Liver (tissue), 9 donors: ENCODE data around the gene TIRAP. TPM values are rescaled to one million over a fixed set of nuclear protein-coding genes. Genes with fewer than 3 reads are reported as not detected.

Experiments used
- DNase-seq: peaks from one replicate; pipeline ENCODE4 v3.0.0-alpha.2; 2017; ENCODE audit warnings: low spot score
- H3K27ac ChIP-seq, 2 donors: one replicate each; pipeline ENCODE4 v1.7.0; 2013; ENCODE audit warnings: inconsistent platforms in 2 of 2, low read length in 2 of 2, control low read depth in 1 of 2, low read depth in 1 of 2, mild to moderate bottlenecking in 1 of 2
- H3K27me3 ChIP-seq, 4 donors: one replicate each; pipeline versions ENCODE4 v1.6.1 to v1.7.0; 2013; ENCODE audit warnings: low read length in 3 of 4, inconsistent platforms in 1 of 4, mild to moderate bottlenecking in 1 of 4, moderate library complexity in 1 of 4; ENCODE audit not compliant: control insufficient read depth in 4 of 4, insufficient read depth in 4 of 4
- H3K36me3 ChIP-seq, 4 donors: one replicate each; pipeline versions ENCODE4 v1.6.1 to v1.7.0; 2013; ENCODE audit warnings: low read length in 3 of 4, mild to moderate bottlenecking in 3 of 4, low read depth in 1 of 4, moderate library complexity in 1 of 4; ENCODE audit not compliant: control insufficient read depth in 4 of 4, insufficient read depth in 3 of 4
- H3K4me1 ChIP-seq, 4 donors: one replicate each; pipeline versions ENCODE4 v1.6.1 to v1.7.0; 2013; ENCODE audit warnings: low read length in 3 of 4, mild to moderate bottlenecking in 3 of 4, moderate library complexity in 1 of 4; ENCODE audit not compliant: control insufficient read depth in 4 of 4, insufficient read depth in 4 of 4
- H3K4me3 ChIP-seq, 3 donors: one replicate each; pipeline versions ENCODE4 v1.6.1 to v1.7.0; 2013; ENCODE audit warnings: low read length in 3 of 3, control low read depth in 1 of 3, low read depth in 1 of 3, mild to moderate bottlenecking in 1 of 3
- H3K9ac ChIP-seq, 2 donors: one replicate each; pipeline ENCODE4 v1.7.0; 2013; ENCODE audit warnings: low read length in 2 of 2, mild to moderate bottlenecking in 2 of 2, moderate library complexity in 2 of 2, control low read depth in 1 of 2, low read depth in 1 of 2
- H3K9me3 ChIP-seq, 4 donors: one replicate each; pipeline versions ENCODE4 v1.6.1 to v1.7.0; 2013; ENCODE audit warnings: low read length in 3 of 4; ENCODE audit not compliant: control insufficient read depth in 4 of 4
- ATF3 ChIP-seq: IDR thresholded peaks from 2 replicates; pipeline ENCODE4 v1.6.1; 2016; ENCODE audit warnings: antibody characterized with exemption
- EGR1 ChIP-seq, 2 donors: IDR thresholded peaks; 2 replicates each; pipeline ENCODE4 v1.6.1; 2016 to 2018; ENCODE audit warnings: antibody characterized with exemption in 2 of 2, low read depth in 2 of 2
- FOXA1 ChIP-seq: IDR thresholded peaks from 2 replicates; pipeline ENCODE4 v1.6.1; 2016; ENCODE audit warnings: antibody characterized with exemption
- FOXA2 ChIP-seq: IDR thresholded peaks from 2 replicates; pipeline ENCODE4 v1.6.1; 2016; ENCODE audit warnings: antibody characterized with exemption
- GABPA ChIP-seq, 2 donors: IDR thresholded peaks in 1 of 2; conservative IDR thresholded peaks in 1 of 2; 2 replicates each; pipeline ENCODE4 v1.6.1; 2016; ENCODE audit warnings: antibody characterized with exemption in 2 of 2, mild to moderate bottlenecking in 1 of 2, moderate library complexity in 1 of 2
- HNF4A ChIP-seq, 2 donors: conservative IDR thresholded peaks; 2 replicates each; pipeline ENCODE4 v1.6.1; 2016; ENCODE audit warnings: antibody characterized with exemption in 2 of 2, mild to moderate bottlenecking in 2 of 2
- HNF4G ChIP-seq: IDR thresholded peaks from 2 replicates; pipeline ENCODE4 v1.6.1; 2016; ENCODE audit warnings: antibody characterized with exemption
- JUND ChIP-seq, 2 donors: IDR thresholded peaks; 2 replicates each; pipeline ENCODE4 v1.6.1; 2016; ENCODE audit warnings: antibody characterized with exemption in 2 of 2
- MAX ChIP-seq: IDR thresholded peaks from 2 replicates; pipeline ENCODE4 v1.6.1; 2016; ENCODE audit warnings: antibody characterized with exemption
- NR2F2 ChIP-seq: IDR thresholded peaks from 2 replicates; pipeline ENCODE4 v1.6.1; 2016; ENCODE audit warnings: antibody characterized with exemption
- RAD21 ChIP-seq, 2 donors: IDR thresholded peaks; 2 replicates each; pipeline ENCODE4 v1.6.1; 2016; ENCODE audit warnings: antibody characterized with exemption in 2 of 2, mild to moderate bottlenecking in 2 of 2
- REST ChIP-seq: IDR thresholded peaks from 2 replicates; pipeline ENCODE4 v1.6.1; 2016; ENCODE audit warnings: antibody characterized with exemption, mild to moderate bottlenecking
- RXRA ChIP-seq, 2 donors: IDR thresholded peaks; 2 replicates each; pipeline ENCODE4 v1.6.1; 2017 to 2018; ENCODE audit warnings: antibody characterized with exemption in 2 of 2, mild to moderate bottlenecking in 1 of 2
- SP1 ChIP-seq: IDR thresholded peaks from 2 replicates; pipeline ENCODE4 v1.6.1; 2018; ENCODE audit warnings: antibody characterized with exemption, mild to moderate bottlenecking
- TAF1 ChIP-seq: conservative IDR thresholded peaks from 2 replicates; pipeline ENCODE4 v1.6.1; 2016; ENCODE audit warnings: antibody characterized with exemption, mild to moderate bottlenecking
- YY1 ChIP-seq: IDR thresholded peaks from 2 replicates; pipeline ENCODE4 v1.6.1; 2016; ENCODE audit warnings: antibody characterized with exemption, mild to moderate bottlenecking
- ZBTB33 ChIP-seq: IDR thresholded peaks from 2 replicates; pipeline ENCODE4 v1.6.1; 2016; ENCODE audit warnings: antibody characterized with exemption
- WGBS: extraction: QIAGEN DNeasy Blood & Tissue Kit; methylation state at CpG from one replicate; pipeline ENCODE4 v1.1.7; 2013; 5-methylcytosine and 5-hydroxymethylcytosine counted together
- polyA plus RNA-seq, 2 donors: library from polyadenylated mRNA; stranded (reverse) in 1 of 2; unstranded in 1 of 2; fragments of 200-250 nt in 1 of 2; fragments of >200 nt in 1 of 2; fragmentation: Nextera tagmentation in 1 of 2; extraction: Ambion mirVana in 1 of 2; gene quantifications; one replicate each; pipeline versions ENCODE4 v1.2.1 to v1.2.3, GENCODE V29; 2013 to 2015
- total RNA-seq, 2 donors: library from RNA; depleted of rRNA; stranded (reverse); fragments of >200 nt; gene quantifications; one replicate each; pipeline ENCODE4 v1.2.3, GENCODE V29; 2014
- donor health status: healthy.
- donor health status: healthy.
- donor health status: healthy.
- donor health status: healthy.
- donor health status: healthy.

TIRAP gene
- total and polyA plus RNA-seq, 4 donors, result 3.9 to 9.5 (median 6.4) TPM

- no peak for TF ChIP-seq REST
Observed at GRCh38 chr11:126277780-126278179, 5.1 kb upstream of the TIRAP start (continued).

- H3K36me3 ChIP-seq, result peaks cover 0 to 14% (median 10%) of the 10 kb centered on the region in 4 donors
- H3K9ac ChIP-seq, result no peak overlapping the region
- no peak for DNase-seq
- no peak for TF ChIP-seq HNF4G
- TF ChIP-seq ZBTB33, result no peak
- no peak for TF ChIP-seq RXRA (IDR thresholded peaks at IDR 0.05)
- no peak for TF ChIP-seq ATF3
- no peak for TF ChIP-seq FOXA2
- H3K27me3 ChIP-seq, result no peaks in the 10 kb centered on the region
- WGBS, result 74% methylated on average over 8 of the region's 8 CpGs
- H3K4me3 ChIP-seq, result no peak overlapping the region
- H3K27ac ChIP-seq, result no peak overlapping the region
- H3K9me3 ChIP-seq, result no peaks in the 10 kb centered on the region
- peaks cover 6 to 54% (median 39%) of the 10 kb centered on the region in 4 donors for H3K4me1 ChIP-seq
Observed at GRCh38 chr11:126279191-126279590, 3.7 kb upstream of the TIRAP start.

GRCh38 chr11:126280595-126280994 is 2.3 kb upstream of the TIRAP start:
- no peak overlapping the region for H3K9ac ChIP-seq
- H3K9me3 ChIP-seq, result no peaks in the 10 kb centered on the region
- H3K27ac ChIP-seq, result peak overlapping the region in 1 of 2 donors; percentile 8
- no peaks in the 10 kb centered on the region for H3K27me3 ChIP-seq
- DNase-seq, result no peak
- H3K4me3 ChIP-seq, result no peak overlapping the region
- H3K36me3 ChIP-seq, result peaks cover 0 to 3% (median 2%) of the 10 kb centered on the region in 4 donors
- peaks cover 8 to 54% (median 41%) of the 10 kb centered on the region in 4 donors for H3K4me1 ChIP-seq
- WGBS, result 64% methylated on average over 5 of the region's 5 CpGs
- no peak for TF ChIP-seq MAX
- no peak for TF ChIP-seq ZBTB33
- TF ChIP-seq REST, result no peak
- TF ChIP-seq FOXA2, result no peak
- no peak for TF ChIP-seq FOXA1
- TF ChIP-seq HNF4G, result no peak
- no peak for TF ChIP-seq RAD21 (IDR thresholded peaks at IDR 0.05)
- no peak for TF ChIP-seq YY1
- TF ChIP-seq EGR1 (IDR thresholded peaks at IDR 0.05; ENCODE audit: low read depth in 2 of 2), result no peak
- TF ChIP-seq TAF1, result no peak
- no peak for TF ChIP-seq ATF3
- no peak for TF ChIP-seq SP1
- no peak for TF ChIP-seq NR2F2
- TF ChIP-seq GABPA (IDR thresholded peaks at IDR 0.05 in 1 of 2, conservative IDR thresholded peaks at IDR 0.05 in 1 of 2), result no peak
- no peak for TF ChIP-seq HNF4A (conservative IDR thresholded peaks at IDR 0.05)
- TF ChIP-seq RXRA (IDR thresholded peaks at IDR 0.05), result no peak
- no peak for TF ChIP-seq JUND (IDR thresholded peaks at IDR 0.05)
